DMS114 treated with DMSO at 0.1 percent for 48 hours (cell line): ENCODE measurements around the gene MINDY1.
A peak's percentile ranks its signal among the peaks of the same experiment; 100 is the strongest.

Source experiments
- DNase-seq: peaks from one replicate; lab custom pipeline; 2025; ENCODE audit not compliant: unreplicated experiment; lab: John Stamatoyannopoulos, UW

MINDY1 gene

DNA sequence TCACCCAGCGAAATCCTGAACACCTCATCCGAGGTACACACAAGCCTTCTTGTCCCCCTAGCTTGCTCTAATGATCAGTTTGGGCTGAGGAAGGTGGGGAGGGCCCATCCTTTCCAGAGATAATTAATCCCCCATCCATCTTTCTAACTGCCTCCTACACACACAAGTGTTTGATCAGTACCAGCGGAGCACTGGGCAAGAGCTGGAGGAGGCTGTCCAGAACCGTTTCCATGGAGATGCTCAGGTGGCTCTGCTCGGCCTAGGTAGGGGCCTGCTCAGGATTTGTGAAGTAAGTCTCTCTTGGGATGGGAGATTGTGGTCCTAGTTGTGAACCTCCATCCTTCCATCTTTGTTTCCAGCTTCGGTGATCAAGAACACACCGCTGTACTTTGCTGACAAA lies 18.8 kb downstream of the MINDY1 start:
- DNase-seq = no peak

DNA sequence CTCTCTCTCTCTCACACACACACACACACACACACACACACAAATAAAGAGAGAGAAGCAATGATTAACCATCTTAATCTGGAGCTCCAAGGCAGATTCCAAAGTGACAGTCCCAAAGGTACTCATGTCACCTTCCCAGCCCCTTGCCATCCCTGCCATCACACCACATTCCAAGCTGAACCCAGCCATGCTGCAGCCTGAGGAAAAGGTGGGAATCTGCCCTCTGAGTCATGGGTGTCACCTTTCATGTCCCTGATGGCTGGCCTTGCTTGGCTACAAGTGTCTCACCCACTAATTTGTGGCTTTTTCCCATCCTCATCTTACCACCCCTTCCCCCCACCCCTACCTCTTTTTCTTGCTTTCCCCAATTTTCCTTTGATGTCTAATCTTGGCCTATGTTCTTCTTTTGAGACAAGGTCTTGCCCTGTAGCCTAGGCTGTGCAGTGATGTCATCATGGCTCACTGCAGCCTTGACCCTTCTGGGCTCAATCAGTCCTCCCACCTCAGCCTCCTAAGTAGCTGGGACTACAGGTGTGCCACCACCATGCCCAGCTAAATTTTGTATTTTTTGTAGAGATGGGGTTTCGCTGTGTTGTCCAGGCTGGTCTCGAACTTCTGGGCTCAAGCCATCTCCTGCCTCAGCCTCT lies 21.4 kb downstream of the MINDY1 start:
- DNase-seq = no peak

GRCh38 chr1:150981805-150982712 lies 24.6 kb downstream of the MINDY1 start, which contains the start of gene ANXA9:
Gene ANXA9 (plus strand): TSS chr1:150982292. CDS start chr1:150983106, 814 bp downstream.
- no peak for DNase-seq

- DNase-seq = no peak
These were observed 25.4 kb downstream of the MINDY1 start for GRCh38 chr1:150981177-150981804.

GRCh38 chr1:150979092-150980056 lies 27.3 kb downstream of the MINDY1 start:
- DNase-seq = peak; percentile 95

- no peak for DNase-seq
These were observed 29.6 kb downstream of the MINDY1 start for GRCh38 chr1:150976879-150977694.

DNA sequence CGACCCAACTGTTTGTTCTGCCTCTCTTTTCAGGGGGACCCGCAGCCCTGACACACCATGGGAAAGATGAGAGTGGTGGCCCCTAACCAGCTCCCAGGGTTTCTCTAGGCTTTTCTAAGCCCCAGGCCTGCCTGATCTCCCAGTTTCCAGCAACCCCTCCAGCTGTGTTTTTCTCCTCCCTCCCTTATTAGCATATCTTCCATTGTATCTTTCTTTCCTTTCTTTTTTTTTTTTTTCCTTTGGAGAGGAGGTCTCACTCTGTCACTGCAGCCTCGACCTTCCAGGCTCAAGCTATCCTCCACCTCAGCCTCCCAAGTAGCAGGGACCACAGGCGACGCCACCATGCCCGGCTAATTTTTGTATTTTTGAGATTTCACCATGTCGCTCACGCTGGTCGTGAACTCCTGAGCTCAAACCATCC lies 30.3 kb downstream of the MINDY1 start:
- DNase-seq = no peak

DNA sequence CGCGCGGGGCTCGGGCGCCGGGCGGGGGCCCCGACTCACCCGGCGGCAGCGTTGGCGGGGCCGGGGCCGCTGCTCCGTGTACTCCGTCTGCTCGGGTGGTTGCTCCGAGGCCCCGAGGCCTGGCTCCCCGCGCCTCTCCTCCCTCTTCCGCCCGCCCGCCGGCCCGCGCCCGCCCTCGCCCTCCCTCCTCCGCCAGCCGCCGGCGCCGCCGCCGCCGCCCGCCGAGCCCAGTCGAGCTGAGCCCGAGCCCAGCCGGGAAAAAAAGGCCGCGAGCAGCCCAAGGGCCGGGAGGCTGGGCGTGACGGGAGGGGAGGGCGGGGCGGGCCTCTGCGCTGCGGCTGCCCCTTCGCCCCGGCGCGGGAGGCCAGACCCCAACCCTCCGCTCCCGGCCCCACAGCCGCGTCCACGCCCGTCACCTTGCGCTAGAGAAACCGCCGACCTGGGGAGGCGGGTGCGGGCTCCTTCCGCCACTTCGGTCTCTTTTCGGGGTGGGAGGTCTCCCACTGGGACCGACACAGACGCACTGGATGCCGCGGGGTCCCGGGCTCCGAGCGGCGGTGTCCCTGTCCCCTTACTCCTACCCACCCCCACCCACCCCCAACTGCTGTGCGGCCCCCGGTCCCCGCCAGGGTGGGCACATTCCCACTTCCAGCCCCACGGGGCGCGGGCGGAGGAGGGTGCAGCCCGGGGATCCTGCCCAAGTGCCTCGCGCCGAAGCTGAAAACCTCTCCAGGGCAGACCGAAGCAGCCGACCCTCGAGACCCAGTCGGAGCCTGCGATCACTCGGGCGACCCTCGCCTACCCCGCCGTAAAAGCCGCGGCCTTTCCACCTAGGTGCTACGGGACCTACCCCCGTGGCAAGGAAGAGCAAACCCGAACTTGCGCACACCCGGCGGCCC lies 31.9 kb downstream of the MINDY1 start, which contains the start of gene CERS2:
TSS of gene CERS2 (minus strand) at position 256 of the 899 bp plus-strand sequence. CDS start 5,745 bp downstream, outside the sequence.
- DNase-seq = no peak

DNA sequence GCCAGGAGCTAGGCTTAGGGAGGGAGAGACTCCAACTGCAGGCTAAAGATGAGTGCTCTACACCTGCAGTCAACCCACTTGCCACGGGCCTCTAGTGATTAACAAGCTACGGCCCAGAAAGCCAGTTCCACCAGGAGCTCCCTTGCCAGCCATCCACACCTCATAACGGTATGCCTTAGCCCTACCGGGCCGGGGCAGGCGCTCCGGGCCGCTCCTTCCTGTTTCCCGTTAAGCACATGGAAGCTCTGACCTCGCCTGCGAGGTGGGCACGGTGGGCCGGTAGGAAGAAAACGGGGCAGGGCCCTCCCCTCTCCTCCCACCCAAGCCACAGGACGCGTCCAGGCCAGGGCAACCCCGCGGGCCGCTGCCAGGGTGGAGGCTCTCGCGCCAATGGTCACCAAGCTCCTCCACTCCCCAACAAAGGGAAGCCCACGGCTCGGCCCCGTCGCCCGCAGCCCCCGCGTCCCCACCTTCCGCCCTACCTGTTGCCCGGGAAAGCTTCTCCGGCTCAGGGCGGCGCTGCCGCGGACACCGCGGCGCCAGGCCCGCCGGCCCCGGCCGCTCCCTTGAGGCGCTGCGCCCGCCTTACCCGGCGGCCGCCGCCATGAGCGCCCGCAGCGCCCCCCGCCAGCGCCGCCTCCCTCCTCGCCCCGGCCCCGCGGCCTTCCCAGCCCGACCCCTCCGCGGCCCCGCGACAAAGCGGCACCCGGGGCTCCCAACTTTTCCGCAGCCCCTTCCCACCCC lies 32.7 kb downstream of the MINDY1 start:
- no peak for DNase-seq

- no peak for DNase-seq
These were observed 33.4 kb downstream of the MINDY1 start for GRCh38 chr1:150973258-150973835.

- no peak for DNase-seq
These were observed 34.2 kb downstream of the MINDY1 start for GRCh38 chr1:150972417-150972940.

DNA sequence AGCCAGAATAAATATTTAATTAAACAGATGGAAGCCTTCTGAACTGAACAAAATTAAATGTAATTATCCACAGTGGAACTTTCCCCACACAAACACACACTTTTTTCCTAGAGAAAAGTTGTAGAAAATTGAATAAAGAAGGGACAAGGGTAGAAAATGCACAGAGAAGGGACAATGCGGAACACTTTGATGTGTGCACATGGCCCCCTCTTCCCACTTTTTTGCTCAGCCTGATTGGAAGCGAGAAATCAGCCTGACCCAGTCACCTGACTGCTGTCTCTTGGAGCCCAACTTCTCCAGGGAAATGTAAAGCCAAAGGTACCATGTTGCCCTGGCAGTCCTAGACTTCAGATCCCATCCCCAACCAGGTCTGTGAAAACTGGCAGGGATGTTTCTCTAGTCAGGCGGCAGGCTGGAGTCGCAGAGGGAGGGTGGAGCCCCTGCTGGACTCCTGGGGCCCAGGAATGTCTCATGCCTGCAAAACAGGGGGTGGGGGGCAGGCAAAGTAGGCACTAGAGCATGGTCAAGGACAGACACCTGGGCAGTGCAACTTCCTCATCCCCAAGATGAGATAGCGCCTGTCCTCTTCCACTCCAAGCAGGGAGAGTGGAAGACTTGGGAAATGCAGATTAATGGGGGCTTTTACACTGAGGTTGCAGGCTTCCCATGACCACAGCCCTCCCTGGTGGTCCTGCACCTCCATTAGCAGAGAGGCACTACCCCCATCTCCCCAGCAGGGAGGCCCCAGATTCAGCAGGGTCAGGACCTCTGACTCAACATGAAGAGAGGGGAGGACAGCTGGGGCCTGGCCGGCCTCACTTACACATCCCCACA lies 34.9 kb downstream of the MINDY1 start:
- DNase-seq = no peak

DNA sequence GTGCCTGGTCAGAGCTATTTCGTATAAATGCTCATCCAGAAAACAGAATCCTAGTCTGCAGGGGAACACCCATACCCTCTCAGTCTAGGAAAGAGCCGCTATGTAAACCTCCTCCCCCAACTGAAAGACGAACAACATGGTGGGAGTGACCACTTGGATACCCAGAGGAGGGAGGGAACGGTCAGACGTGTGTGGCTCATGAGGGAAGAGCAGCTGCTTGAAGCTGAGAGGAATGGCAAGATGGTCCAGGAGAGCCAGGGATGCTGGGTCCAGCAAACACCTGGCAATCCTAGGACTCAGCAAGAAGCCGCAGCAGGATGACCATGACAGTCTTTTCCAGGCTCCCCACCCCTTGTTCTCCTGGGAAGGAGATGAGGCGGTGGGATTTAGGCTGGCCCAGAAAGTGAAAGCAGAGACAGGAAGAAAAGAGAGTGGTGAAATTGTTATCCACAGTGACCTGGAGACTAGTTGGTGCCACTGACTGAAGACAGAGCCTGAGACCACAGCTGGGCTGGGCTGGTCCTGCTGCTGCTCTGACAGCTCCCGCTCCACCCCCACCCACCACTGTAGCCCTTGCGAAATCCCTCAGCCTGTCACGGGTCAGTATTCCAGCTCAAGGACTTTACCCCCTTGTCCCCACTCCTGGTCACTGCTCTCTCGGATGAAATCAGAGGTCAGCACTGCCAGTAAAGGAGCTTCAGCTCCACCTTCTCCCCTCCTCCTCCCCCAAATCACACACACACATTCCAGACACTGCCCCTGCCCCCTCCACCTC lies 35.7 kb downstream of the MINDY1 start:
- DNase-seq = no peak

GRCh38 chr1:150969626-150970025 lies 37.1 kb downstream of the MINDY1 start:
- DNase-seq = no peak

DNA sequence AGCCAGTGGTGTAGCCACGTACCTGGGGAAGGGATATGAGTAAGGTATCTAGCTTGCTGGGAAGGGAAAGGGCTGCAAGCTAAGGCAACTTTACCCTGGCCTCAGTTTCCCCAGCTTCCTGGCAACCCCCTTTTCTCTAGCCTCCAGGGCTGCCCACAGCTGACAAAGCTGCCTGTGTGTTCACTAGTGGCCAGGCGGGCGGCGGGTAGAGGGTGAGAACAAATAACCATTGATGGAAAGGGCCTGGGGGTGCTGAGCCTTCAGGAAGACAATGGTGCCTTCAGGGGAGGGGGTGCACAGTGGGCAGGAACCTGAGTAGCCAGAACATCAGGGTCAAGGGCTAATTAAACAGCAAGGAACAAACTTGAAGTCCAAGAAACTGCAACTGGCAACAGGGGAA lies 38.2 kb downstream of the MINDY1 start:
- DNase-seq = no peak

DNA sequence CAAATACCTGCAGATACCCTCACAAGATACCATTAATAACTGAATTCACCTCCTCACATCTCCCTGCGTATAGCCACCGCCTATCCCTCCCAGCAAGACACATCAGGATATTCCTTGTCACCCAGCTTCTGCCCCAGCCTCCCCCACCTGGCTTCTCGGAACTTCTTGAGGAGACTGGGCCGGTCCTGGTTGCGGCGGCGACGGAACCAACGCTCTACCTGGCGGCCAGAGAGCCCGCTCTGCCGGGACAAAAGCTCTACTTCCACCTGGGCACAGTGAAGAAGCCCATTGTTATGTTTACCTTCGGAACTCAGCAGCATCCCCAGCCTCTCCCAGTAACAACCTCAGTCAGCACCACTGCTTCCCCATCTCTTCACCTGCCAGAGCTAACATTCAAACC lies 38.8 kb downstream of the MINDY1 start:
- DNase-seq = no peak
